ENCODE measurements around the gene MRPL30.
"Not testable (repeated sequence)": the region's sequence is repeated elsewhere in the genome, so short reads cannot be mapped to it uniquely, and the experiment has no call there.

The MRPL30 gene

DNA sequence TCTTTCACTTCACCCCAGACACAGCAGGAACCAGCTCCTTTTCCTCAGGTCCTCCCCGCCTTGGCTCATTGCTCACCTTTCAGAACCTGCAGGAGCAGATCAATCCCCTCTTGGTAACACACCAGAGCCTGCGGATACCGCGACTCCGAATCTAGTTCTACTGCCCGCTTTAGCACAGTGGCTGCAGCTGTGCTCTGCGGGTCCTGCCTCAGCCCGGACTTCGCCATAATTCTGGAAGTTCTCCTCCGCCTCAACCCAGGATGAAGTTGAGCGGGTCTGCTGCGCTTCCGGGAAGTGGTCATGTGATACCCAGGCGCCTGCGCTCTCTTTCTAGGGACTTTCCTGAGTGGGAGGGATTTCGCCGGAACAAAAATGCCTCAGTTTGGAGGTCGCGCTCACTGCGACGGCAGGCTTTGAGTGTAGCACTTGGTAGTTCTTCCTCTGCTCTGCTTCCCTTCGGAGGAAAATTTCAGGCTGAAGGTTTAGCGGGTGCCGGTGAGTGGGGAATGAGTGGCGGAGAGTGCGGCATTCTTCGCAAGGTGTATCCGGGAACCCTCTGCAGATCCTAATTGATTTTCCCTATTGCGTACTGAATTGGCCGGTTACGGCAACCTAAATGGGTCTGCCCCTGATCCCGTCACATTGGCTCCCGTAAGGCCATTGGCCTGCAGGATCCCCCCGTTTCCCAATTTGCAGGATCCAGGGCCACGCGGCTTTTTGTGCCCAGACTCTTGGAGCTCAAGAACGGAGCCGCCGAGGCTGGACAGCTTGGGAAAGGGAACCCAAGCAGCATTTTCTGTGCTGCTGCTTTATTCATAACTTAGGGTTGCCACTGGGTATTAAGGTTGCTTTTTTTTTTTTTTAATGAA is at the start of gene MRPL30, which contains the start of gene MITD1:
TSS of gene MRPL30 (plus strand) at position 430 of the 869 bp plus-strand sequence. CDS start 5,020 bp downstream, outside the sequence.
TSS of gene MITD1 (minus strand) at position 304 of the 869 bp plus-strand sequence. CDS start at position 227, 77 bp downstream.
- peak; percentile 85 for DNase-seq (ENCODE audit: low spot score)

DNA sequence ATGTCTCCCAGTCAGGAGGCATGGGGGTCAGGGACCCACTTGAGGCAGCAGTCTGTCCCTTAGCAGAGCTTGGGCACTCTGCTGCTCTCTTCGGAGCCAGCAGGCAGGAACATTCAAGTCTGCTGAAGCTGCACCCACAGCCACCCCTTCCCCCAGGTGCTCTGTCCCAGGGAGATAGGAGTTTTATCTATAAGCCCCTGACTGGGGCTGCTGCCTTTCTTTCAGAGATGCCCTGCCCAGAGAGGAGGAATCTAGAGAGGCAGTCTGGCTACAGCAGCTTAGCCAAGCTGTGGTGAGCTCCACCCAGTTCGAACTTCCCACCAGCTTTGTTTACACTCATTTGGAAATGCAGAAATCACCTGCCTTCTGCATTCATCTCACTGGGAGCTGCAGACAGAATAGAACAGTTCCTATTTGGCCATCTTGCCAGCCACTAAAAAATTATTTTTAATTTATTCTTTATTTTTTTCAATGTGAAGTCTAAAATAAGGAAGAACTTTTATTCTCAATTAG is 45.9 kb upstream of the MRPL30 start:
- DNase-seq (ENCODE audit: low spot score) = not testable (repeated sequence)

DNA sequence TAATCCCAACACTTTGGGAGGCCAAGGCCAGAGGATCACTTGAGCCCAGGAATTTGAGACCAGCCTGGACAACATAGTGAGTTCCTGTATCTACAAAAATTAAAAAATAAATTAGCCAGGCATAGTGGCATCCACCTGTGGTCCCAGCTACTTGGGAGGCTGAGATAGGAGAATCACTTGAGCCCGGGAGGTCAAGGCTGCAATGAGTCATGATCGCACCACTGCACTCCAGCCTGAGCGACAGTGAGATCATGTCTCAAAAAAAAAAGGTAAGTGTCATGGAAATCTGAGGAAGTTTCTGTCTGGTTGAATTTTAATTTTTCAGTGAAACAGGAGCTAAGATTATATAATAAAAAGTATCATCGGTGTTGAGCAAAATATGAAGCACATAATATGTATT is 42.0 kb upstream of the MRPL30 start:
- DNase-seq (ENCODE audit: low spot score) = no peak

DNA sequence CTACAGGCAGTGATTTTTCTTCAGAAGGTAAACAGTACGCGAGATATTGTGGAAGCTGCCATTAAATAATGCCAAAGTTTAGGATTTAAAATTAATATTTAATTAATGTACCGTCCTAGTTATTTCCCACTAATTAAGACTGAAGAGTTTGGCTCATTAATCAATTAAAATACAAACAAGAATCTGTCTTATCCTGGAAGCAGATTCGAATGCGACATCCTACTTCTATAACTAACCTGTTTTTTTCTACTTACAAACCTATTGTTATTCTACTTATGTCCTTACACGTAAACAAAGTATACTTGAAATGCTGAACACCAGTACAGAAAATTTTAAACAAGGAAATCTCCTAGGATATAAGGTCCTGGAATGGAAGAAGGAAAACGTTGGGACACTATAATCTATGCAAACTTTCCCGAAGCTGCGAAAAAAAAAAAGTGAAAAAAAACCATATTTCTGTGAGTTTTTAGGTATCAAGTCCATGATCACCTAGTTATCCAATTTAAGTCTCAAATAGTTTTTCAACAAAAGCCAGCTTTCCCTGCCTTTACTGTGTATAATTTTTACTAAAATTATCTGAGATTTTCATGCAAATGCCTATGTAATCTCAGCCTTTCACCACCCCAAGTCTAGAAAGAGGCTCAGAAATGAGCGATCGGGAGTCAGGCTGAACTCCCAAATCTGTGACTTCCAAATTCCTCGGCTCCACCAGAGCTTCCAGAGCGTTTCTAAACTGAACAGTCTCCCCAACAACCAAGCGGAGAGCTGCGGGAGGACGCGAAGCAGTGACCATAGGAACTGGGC is 40.7 kb upstream of the MRPL30 start:
- DNase-seq (ENCODE audit: low spot score) = no peak

DNA sequence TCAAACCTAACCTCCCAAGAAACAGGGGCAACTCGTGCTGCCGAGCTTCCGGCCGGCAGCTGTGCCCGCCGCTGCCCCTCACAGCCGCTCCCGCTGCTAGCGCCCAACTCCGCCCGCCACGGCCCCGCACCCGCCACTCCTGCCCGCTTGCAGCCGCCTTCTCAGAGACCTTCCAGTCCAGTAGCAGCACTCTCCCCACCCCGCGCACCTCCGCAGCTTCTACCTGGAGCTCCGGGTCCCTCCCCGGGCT is 40.2 kb upstream of the MRPL30 start:
- no peak for DNase-seq (ENCODE audit: low spot score)

DNA sequence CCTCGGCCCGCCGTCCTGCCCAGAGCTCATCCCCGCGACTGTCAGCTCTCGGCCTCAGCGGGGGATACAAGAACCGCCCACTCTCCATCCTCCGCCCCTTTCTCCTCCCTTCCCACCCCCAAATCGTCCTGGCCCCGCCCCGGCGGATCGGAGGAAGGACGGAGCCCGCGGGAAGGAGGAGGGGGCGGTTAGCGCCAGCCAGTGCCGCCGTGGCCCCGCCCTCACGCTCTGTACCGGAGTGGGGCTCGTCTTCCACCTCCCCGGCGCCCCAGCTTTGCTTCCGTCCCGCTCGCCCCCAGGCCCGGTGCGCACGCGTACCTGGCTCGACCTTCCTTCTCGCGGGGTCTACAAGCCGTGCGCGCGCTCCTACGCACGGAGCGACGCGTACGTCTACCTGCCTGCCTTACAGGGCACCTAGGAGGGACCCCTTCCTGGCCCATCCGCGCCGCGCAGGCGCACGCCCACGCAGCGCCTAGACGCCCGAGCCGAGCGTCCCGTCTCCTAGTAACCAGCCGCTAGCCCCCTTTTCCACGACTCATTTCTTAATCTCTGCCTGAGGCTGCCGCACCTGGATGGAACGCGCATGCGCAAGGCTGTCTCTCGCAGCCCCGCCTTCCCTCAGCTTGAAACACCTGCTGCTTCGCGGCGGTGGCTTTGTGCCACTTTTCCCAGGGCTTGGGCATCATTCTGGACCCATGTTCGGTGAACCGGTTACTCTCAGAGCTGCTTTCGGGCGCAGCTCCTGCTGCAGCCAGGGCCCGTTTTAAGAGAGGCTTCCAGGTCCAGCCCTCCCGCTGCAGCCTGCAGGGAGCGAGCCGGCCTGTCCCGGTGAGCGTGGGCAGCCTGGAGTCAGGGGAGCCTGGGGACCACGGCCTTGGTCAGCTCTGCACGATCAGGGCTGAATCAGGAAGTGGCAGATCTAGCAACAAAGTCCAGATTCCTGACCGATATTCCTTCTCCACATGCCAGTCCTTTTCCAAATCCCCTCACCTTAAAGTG is 39.6 kb upstream of the MRPL30 start, which contains the start of gene C2orf15:
TSS of gene C2orf15 (plus strand) at position 598 of the 999 bp plus-strand sequence. CDS start 8,852 bp downstream, outside the sequence.
- peak; percentile 87 for DNase-seq (ENCODE audit: low spot score)

DNA sequence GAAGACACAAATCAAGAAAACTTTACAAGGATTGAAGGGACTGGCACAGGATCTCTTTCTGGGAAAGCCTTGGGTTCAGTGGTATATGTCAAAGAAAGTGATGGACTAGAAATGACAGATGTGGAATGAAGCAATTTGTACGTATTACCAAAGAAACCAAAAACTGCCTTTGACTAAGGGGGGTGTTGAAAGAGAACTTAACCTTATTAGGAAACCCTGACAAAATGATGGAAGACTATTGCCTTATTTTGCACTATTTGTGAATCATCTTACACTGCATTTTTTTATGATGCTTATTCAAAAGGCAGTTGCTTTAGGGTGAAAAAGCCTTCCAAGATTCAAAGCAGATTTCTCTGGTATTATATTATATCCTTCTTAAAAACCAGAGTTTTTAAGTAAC is 30.3 kb upstream of the MRPL30 start:
- DNase-seq (ENCODE audit: low spot score) = no peak

DNA sequence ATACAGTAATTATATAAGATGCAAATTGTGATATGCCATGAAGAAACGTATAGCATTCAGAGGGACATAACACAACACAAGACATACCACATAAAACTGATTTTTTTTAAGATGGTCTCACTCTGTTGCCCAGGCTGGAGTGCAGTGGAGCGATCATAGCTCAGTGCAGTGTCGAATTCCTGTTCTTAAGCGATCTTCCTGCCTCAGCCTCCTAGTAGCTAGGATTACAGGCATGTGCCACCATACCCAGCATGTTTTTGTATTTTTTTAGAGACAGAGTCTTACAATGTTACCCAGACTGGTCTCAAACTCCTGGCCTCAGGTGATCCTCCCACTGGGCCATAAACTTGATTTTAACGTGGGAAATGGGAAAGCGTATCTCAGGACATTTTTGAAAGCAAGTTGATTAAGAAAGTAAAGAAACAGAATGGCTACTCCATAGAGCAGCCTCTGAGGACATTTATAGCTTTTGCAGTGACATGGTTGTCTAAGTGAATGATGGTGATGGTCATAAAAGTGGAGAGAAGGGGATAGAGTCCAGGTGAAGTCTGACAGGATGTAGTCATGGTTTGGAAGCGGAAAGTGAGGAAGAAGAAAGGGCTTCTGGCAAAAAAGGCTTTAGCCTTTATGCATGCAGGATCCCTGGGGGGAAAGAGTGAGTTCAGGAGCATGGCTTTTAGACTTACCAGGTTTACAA is 28.6 kb upstream of the MRPL30 start:
- DNase-seq (ENCODE audit: low spot score) = no peak

DNA sequence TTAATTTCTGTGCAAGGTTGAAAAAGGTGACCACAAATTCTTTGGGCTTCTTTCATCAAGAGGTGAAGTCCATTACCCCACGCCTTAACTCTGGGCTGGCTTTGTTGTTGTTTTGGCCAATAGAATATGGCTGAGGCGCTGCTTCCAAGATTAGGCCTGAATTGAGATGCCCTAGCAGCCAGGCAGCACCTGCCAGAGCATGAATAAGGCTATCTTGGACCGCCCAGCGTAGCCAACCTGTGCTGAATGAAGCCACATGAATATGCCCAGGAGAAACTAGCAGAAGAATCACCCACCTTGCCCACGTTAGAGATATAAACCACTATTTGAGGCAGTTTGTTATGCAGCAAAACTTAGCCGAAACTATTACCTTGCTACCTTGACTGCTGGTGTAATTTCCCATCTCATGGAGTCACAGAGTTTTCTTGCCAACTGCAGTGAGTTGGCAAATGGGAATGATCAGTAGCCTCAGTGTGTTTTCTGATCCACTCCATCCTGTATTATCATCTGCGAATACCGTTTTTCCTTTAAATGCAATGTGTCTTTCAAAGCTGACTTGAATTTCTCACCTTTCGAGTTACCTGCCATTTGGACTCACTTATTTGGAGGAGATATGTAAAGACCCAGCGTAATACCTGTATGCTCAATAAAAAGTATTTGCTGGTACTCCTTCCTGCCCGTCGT is 26.9 kb upstream of the MRPL30 start:
- no peak for DNase-seq (ENCODE audit: low spot score)

DNA sequence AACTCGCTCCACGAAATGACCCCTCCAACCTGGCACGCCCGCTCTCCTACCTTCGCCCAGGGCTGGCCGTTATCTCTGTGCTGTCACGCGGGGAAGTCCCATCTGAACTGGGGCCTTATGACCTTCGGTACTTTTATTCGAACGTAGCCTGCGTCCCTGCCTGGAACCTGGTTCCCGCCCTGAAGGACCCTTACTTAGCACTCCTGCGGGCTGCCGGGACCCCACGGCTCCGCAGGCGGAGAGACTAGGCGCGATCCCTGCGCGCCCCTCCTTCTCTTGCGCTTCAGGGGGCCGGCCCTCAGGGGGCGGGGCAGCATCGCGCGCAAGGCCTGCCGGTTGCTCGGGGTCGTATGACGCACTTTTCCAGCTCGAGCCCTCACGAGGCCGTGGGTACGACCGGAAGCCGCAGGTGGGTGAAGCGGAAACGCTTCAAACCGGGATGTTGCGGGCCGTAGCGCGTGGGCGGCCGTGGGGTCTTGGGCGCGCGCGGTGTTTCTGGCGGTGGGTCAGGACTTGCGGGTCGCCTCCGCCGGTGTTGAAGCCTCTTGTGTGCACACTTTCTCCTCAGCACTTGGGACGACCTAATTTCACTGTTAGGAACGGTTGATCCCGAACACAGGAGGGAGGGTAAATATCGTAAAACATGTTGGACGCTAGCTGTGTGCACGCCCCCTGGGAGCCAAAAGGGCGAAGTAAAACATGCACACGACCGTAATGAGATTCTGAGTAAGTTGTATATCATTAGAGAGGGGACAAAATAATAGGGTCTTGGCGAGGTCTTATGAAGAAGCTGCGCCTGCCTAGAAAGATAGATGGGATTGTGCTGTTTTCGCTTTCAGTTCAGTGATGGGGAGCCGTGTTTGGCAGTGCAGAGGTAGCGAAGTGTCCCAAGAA is 26.1 kb upstream of the MRPL30 start, which contains the start of the genes LIPT1 and TSGA10:
TSS of gene LIPT1 (plus strand) at position 325 of the 894 bp plus-strand sequence. CDS start 6,991 bp downstream, outside the sequence.
TSS of gene TSGA10 (minus strand) at position 300 of the 894 bp plus-strand sequence. CDS start 45,503 bp downstream, outside the sequence.
- DNase-seq (ENCODE audit: low spot score) = peak; percentile 95

DNA sequence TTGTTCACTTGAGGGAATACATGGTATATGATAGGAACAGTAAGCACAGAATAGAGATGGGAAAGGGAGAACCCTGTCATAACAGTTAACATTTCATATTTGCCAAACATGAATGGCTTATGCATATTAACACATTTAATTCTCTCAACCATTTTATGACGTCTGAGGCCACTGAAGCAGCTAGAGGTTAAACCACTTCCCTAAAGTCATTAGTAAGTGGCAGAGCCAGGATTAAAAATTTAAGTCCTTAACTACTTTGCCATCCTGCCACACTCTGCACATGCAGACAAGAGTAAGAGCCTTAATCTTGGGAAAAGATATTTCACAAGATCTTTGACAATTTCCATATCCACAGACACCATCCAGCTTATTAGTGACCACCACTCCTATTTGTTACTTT is 24.1 kb upstream of the MRPL30 start:
- DNase-seq (ENCODE audit: low spot score) = no peak

DNA sequence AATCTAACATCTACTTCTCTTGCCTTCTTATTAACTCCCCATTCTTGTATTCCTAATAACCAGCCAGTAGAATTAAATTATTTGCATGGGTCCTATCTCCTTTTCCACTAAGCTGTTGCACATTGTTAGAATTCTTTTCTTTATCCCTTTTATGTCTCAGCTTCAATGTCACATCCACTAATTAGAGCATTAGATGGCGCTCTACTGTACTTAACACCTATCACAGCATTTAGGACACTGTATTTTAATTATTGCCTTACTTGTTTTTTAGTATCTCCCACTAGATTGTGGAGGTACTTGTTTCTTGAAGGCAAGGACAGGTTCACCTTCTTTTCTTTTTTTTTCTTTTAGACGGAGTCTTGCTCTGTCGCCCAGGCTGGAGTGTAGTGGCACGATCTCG is 22.4 kb upstream of the MRPL30 start:
- DNase-seq (ENCODE audit: low spot score) = no peak

DNA sequence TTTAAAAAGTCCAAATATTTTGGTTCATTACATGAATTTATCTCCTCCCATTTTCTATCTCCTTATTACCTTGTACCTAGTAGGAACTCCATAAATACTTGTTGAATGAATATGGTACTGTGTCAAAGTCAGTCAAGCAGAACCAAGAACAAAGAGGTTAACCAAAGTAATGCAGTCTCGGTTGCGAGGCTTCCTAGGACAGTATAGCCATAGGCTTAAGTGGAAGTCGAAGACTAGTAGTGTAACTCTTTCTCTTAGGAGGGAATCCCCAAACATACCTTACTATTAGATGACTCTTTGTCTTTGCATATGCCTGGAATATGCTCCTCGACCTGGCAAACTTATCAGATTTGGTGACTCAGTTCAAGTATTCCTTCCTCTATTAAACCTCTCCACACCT is 21.4 kb upstream of the MRPL30 start:
- no peak for DNase-seq (ENCODE audit: low spot score)

DNA sequence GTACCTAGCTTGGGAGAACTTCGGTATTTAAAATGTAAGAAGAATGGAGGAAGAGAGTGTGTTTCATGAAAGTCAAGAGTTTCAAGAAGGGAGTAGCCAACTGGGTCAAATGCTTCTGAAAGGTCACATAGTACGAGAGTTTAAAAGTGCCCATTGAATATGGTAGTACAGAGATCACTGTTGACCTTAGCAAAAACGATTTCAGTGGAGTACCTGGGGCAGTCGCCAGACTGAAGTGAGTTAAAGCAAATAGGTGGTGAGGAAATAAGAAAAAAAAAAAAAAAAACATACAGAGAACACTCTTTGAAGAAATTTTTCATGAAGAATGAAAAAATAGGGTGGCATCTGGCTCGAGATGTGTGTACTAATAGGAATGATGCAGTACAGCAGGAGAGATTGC is 14.8 kb upstream of the MRPL30 start:
- no peak for DNase-seq (ENCODE audit: low spot score)

DNA sequence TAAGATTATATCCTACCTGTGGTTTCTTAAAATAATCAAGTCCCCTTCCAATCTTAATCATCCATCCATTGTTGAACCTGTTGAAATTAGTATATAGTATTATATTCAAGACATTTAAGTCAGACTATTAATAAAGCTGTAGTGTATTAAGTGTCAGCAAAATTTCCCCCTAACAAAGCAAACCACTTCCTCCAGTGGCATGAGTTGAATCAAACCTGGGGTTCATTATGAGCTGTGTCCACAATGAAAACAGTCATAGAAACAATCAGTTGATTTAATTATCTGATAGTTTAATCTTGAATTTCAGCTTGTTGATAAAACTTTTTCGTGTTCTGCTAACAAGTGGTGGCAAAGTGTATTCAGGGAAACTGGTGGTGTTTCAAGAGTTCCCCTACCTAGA is 11.4 kb upstream of the MRPL30 start:
- DNase-seq (ENCODE audit: low spot score) = no peak

DNA sequence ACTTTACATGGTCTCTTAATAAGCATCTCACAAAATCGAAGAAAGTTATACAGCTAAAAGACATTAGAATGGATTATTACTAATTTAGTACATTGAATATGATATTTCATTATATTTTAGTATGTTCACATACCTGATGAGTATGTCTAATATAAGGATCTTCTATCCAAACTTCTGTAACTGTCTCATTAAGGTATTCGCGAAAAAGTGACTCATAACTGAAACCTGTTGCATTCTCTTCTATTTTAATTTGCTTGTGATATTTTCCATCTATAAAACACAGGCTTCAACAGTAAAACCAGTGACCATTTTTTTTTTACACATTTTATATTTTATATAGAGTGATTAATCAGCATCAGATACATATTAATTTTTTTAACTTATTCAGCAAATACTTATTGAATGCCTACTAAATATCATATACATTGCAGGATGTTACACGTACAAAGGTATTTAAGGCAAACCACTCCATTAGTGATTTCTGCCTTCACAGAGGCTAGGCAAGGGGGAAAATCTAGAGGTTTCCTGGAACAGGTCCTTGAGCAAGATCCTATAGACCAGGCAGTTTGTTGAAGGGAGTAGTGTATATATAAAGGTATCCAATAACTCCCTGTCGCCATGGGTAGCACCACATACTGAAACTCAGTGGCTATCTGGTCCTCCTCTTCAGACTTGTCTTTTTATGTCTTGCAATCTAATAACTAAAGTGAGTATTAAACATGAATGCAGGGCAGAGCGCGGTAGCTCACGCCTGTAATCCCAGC is 9.4 kb upstream of the MRPL30 start:
- DNase-seq (ENCODE audit: low spot score) = no peak

DNA sequence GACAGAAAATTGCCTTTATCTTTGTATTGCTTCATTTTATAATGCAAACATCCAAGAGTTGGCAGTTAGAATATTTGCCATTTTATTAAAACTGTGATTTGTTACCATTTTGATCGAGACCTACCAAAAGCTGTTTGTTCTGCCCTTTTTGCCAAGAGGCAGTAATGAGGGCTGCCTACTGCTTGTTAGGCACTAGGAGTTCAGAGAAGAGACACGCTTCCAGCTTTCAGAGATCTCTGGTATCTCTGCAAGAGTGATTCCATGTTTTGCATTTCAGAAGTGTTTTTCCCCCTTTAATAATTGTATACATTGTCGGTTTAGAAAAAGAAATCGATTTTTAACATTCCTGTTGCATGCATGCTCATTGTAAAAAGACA is 628 bp downstream of the MRPL30 start:
- DNase-seq (ENCODE audit: low spot score) = no peak

DNA sequence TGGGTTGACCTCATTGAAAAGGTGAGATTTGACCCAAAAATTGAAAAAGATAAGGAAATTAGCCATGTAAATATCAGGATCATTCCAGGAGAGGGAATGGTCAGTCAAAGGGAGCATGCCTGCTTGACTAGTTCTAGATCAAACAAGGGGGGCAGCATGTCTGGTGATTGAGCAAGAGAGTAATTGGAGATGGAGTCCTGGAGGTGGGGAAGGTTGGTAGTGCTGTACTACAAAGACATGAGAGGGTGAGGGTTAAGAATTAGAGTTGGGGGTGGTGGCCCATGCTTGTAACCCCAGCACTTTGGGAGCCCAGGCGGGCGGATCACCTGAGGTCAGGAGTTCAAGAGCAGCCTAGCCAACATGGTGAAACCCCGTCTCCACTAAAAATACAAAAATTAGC is 2.0 kb downstream of the MRPL30 start:
- DNase-seq (ENCODE audit: low spot score) = no peak
